Measurements from ENCODE around the gene RFX3.
"Not testable (repeated sequence)": the region's sequence is repeated elsewhere in the genome, so short reads cannot be mapped to it uniquely, and the experiment has no call there.

The RFX3 gene

GRCh38 chr9:3330792-3331420, 194.9 kb downstream of the RFX3 start:
- Mint-ChIP-seq H3K27me3 (no peaks in the 10 kb centered on the region), H3K9me3 (no peaks in the 10 kb centered on the region), H3K27ac (no peak overlapping the region), H3K4me1 (no peaks in the 10 kb centered on the region), H3K4me3 (no peak overlapping the region)
- no peak for DNase-seq
- ATAC-seq: no peak

- no peak for ATAC-seq
- Mint-ChIP-seq H3K4me1 (no peaks in the 10 kb centered on the region), H3K4me3 (no peak overlapping the region), H3K27me3 (no peaks in the 10 kb centered on the region), H3K9me3 (no peaks in the 10 kb centered on the region), H3K27ac (no peak overlapping the region)
- no peak for DNase-seq
Measured at GRCh38 chr9:3329361-3329760, 196.4 kb downstream of the RFX3 start.

GRCh38 chr9:3323714-3324113, 202.1 kb downstream of the RFX3 start:
- no peak for ATAC-seq
- no peak overlapping the region for H3K27ac Mint-ChIP-seq
- no peak overlapping the region for H3K4me3 Mint-ChIP-seq
- H3K4me1 Mint-ChIP-seq: no peaks in the 10 kb centered on the region
- H3K9me3 Mint-ChIP-seq: no peaks in the 10 kb centered on the region
- H3K27me3 Mint-ChIP-seq: no peaks in the 10 kb centered on the region
- DNase-seq: no peak

GRCh38 chr9:3321186-3321585, 204.6 kb downstream of the RFX3 start:
- Mint-ChIP-seq H3K4me3 (no peak overlapping the region), H3K27me3 (no peaks in the 10 kb centered on the region), H3K9me3 (peaks cover 0 to 7% of the 10 kb centered on the region in 2 donors), H3K4me1 (no peaks in the 10 kb centered on the region), H3K27ac (no peak overlapping the region)
- ATAC-seq: no peak
- DNase-seq: no peak

GRCh38 chr9:3312595-3312994, 213.2 kb downstream of the RFX3 start:
- not testable (repeated sequence) for H3K4me1 Mint-ChIP-seq, H3K27me3 Mint-ChIP-seq, DNase-seq, H3K4me3 Mint-ChIP-seq, ATAC-seq, H3K27ac Mint-ChIP-seq, H3K9me3 Mint-ChIP-seq

GRCh38 chr9:3308609-3309008, 217.2 kb downstream of the RFX3 start:
- Mint-ChIP-seq H3K9me3 (peaks cover 12 to 14% of the 10 kb centered on the region in 2 donors), H3K27me3 (no peaks in the 10 kb centered on the region), H3K4me3 (no peak overlapping the region), H3K27ac (no peak overlapping the region), H3K4me1 (peaks cover 10% of the 10 kb centered on the region)
- no peak for DNase-seq
- ATAC-seq: no peak

- Mint-ChIP-seq H3K4me1 (peaks cover 16% of the 10 kb centered on the region), H3K9me3 (peaks cover 12 to 14% of the 10 kb centered on the region in 2 donors)
- H3K27ac Mint-ChIP-seq, H3K4me3 Mint-ChIP-seq, H3K27me3 Mint-ChIP-seq: not testable (repeated sequence)
- peak in 1 of 2 donors; percentile 9 for DNase-seq
- peak; percentile 15 for ATAC-seq
Measured at GRCh38 chr9:3304388-3304787, 221.4 kb downstream of the RFX3 start.

- Mint-ChIP-seq H3K9me3 (peaks cover 5 to 6% of the 10 kb centered on the region in 2 donors), H3K4me1 (peaks cover 11% of the 10 kb centered on the region), H3K27me3 (no peaks in the 10 kb centered on the region), H3K27ac (no peak overlapping the region), H3K4me3 (no peak overlapping the region)
- ATAC-seq (no peak), DNase-seq (no peak)
Measured at GRCh38 chr9:3299872-3300271, 225.9 kb downstream of the RFX3 start.

GRCh38 chr9:3296536-3296935, 229.3 kb downstream of the RFX3 start:
- Mint-ChIP-seq H3K4me1 (peaks cover 6% of the 10 kb centered on the region), H3K4me3 (no peak overlapping the region), H3K27ac (no peak overlapping the region), H3K27me3 (no peaks in the 10 kb centered on the region), H3K9me3 (no peaks in the 10 kb centered on the region)
- ATAC-seq: no peak
- no peak for DNase-seq

- DNase-seq: no peak
- H3K27me3 Mint-ChIP-seq: no peaks in the 10 kb centered on the region
- no peaks in the 10 kb centered on the region for H3K9me3 Mint-ChIP-seq
Measured at GRCh38 chr9:3292311-3292710, 233.5 kb downstream of the RFX3 start.

GRCh38 chr9:3290231-3290840, 235.5 kb downstream of the RFX3 start:
- Mint-ChIP-seq H3K4me1 (no peaks in the 10 kb centered on the region), H3K27ac (no peak overlapping the region), H3K27me3 (no peaks in the 10 kb centered on the region), H3K4me3 (no peak overlapping the region), H3K9me3 (no peaks in the 10 kb centered on the region)
- ATAC-seq (no peak), DNase-seq (no peak)

More at GRCh38 chr9:3292311-3292710, 233.5 kb downstream of the RFX3 start:
- Mint-ChIP-seq H3K4me1 (no peaks in the 10 kb centered on the region), H3K4me3 (no peak overlapping the region), H3K27ac (no peak overlapping the region)
- no peak for ATAC-seq

- ATAC-seq: no peak
- no peaks in the 10 kb centered on the region for H3K9me3 Mint-ChIP-seq
- H3K27me3 Mint-ChIP-seq: no peaks in the 10 kb centered on the region
Measured at GRCh38 chr9:3288686-3289085, 237.1 kb downstream of the RFX3 start.

GRCh38 chr9:3285365-3286161, 240.2 kb downstream of the RFX3 start:
- Mint-ChIP-seq H3K27ac (no peak overlapping the region), H3K4me3 (no peak overlapping the region), H3K9me3 (no peaks in the 10 kb centered on the region), H3K27me3 (no peaks in the 10 kb centered on the region), H3K4me1 (no peaks in the 10 kb centered on the region)
- DNase-seq: no peak
- ATAC-seq: no peak

More at GRCh38 chr9:3288686-3289085, 237.1 kb downstream of the RFX3 start:
- no peak for DNase-seq
- H3K27ac Mint-ChIP-seq: no peak overlapping the region
- no peaks in the 10 kb centered on the region for H3K4me1 Mint-ChIP-seq
- H3K4me3 Mint-ChIP-seq: no peak overlapping the region

- Mint-ChIP-seq H3K9me3 (no peaks in the 10 kb centered on the region), H3K4me3 (no peak overlapping the region), H3K27me3 (no peaks in the 10 kb centered on the region), H3K27ac (no peak overlapping the region), H3K4me1 (no peaks in the 10 kb centered on the region)
- no peak for DNase-seq
- ATAC-seq: no peak
Measured at GRCh38 chr9:3282365-3282764, 243.4 kb downstream of the RFX3 start.

- Mint-ChIP-seq H3K4me3 (no peak overlapping the region), H3K27me3 (no peaks in the 10 kb centered on the region), H3K9me3 (no peaks in the 10 kb centered on the region), H3K4me1 (no peaks in the 10 kb centered on the region), H3K27ac (no peak overlapping the region)
- no peak for DNase-seq
- ATAC-seq: no peak
Measured at GRCh38 chr9:3281399-3281798, 244.4 kb downstream of the RFX3 start.

GRCh38 chr9:3277200-3277599, 248.6 kb downstream of the RFX3 start:
- no peaks in the 10 kb centered on the region for H3K9me3 Mint-ChIP-seq
- no peak overlapping the region for H3K4me3 Mint-ChIP-seq
- no peak overlapping the region for H3K27ac Mint-ChIP-seq
- DNase-seq (no peak), ATAC-seq (no peak)
- no peaks in the 10 kb centered on the region for H3K27me3 Mint-ChIP-seq
- H3K4me1 Mint-ChIP-seq: no peaks in the 10 kb centered on the region

Measured in stimulated activated naive CD8-positive, alpha-beta T cell treated with anti-CD3 and anti-CD28 coated beads, Interleukin-15, amount 100 ng/mL, for 72 hours (primary cell).